ENCODE data around the gene ATXN7. TPM values are rescaled to one million over a fixed set of nuclear protein-coding genes. Genes with fewer than 3 reads are reported as not detected.

ATXN7 gene
- total RNA-seq, 1 donor from 2014 or later: 22.1 TPM

GRCh38 chr3:63926309-63926708 lies 62.6 kb downstream of the ATXN7 start:
- H3K4me3 Mint-ChIP-seq (ENCODE audit: unreplicated experiment): no peak overlapping the region
- no peak for TF ChIP-seq CTCF (IDR thresholded peaks at IDR 0.05; ENCODE audit: partially characterized antibody, unreplicated experiment)
- peaks cover 17% of the 10 kb centered on the region for H3K36me3 Mint-ChIP-seq (ENCODE audit: unreplicated experiment)
- no peak for DNase-seq
- no peak overlapping the region for H3K27ac Mint-ChIP-seq (ENCODE audit: unreplicated experiment)
- H3K9me3 Mint-ChIP-seq (ENCODE audit: unreplicated experiment): peaks cover 1% of the 10 kb centered on the region
- H3K4me1 Mint-ChIP-seq (ENCODE audit: low read depth, unreplicated experiment): no peaks in the 10 kb centered on the region
- H3K27me3 Mint-ChIP-seq (ENCODE audit: unreplicated experiment): peaks cover 3% of the 10 kb centered on the region

- peaks cover 1% of the 10 kb centered on the region for H3K9me3 Mint-ChIP-seq (ENCODE audit: unreplicated experiment)
- no peak overlapping the region for H3K27ac Mint-ChIP-seq (ENCODE audit: unreplicated experiment)
- H3K4me3 Mint-ChIP-seq (ENCODE audit: unreplicated experiment): no peak overlapping the region
- H3K4me1 Mint-ChIP-seq (ENCODE audit: low read depth, unreplicated experiment): peaks cover 2% of the 10 kb centered on the region
- TF ChIP-seq CTCF (IDR thresholded peaks at IDR 0.05; ENCODE audit: partially characterized antibody, unreplicated experiment): no peak
- peaks cover 3% of the 10 kb centered on the region for H3K27me3 Mint-ChIP-seq (ENCODE audit: unreplicated experiment)
- DNase-seq: no peak
- peaks cover 17% of the 10 kb centered on the region for H3K36me3 Mint-ChIP-seq (ENCODE audit: unreplicated experiment)
Measured at GRCh38 chr3:63927422-63928280, 64.0 kb downstream of the ATXN7 start.

- TF ChIP-seq CTCF (IDR thresholded peaks at IDR 0.05; ENCODE audit: partially characterized antibody, unreplicated experiment): no peak
- Mint-ChIP-seq H3K27ac (ENCODE audit: unreplicated experiment) (no peak overlapping the region), H3K9me3 (ENCODE audit: unreplicated experiment) (no peaks in the 10 kb centered on the region), H3K4me3 (ENCODE audit: unreplicated experiment) (no peak overlapping the region), H3K4me1 (ENCODE audit: low read depth, unreplicated experiment) (peaks cover 3% of the 10 kb centered on the region), H3K27me3 (ENCODE audit: unreplicated experiment) (no peaks in the 10 kb centered on the region), H3K36me3 (ENCODE audit: unreplicated experiment) (no peaks in the 10 kb centered on the region)
- no peak for DNase-seq
Measured at GRCh38 chr3:63931290-63931689, 67.6 kb downstream of the ATXN7 start.

GRCh38 chr3:63932509-63933212 lies 69.0 kb downstream of the ATXN7 start:
- Mint-ChIP-seq H3K27ac (ENCODE audit: unreplicated experiment) (no peak overlapping the region), H3K9me3 (ENCODE audit: unreplicated experiment) (no peaks in the 10 kb centered on the region), H3K27me3 (ENCODE audit: unreplicated experiment) (no peaks in the 10 kb centered on the region), H3K4me3 (ENCODE audit: unreplicated experiment) (no peak overlapping the region), H3K4me1 (ENCODE audit: low read depth, unreplicated experiment) (peaks cover 9% of the 10 kb centered on the region), H3K36me3 (ENCODE audit: unreplicated experiment) (no peaks in the 10 kb centered on the region)
- DNase-seq: no peak
- no peak for TF ChIP-seq CTCF (IDR thresholded peaks at IDR 0.05; ENCODE audit: partially characterized antibody, unreplicated experiment)

- Mint-ChIP-seq H3K36me3 (ENCODE audit: unreplicated experiment) (no peaks in the 10 kb centered on the region), H3K27me3 (ENCODE audit: unreplicated experiment) (no peaks in the 10 kb centered on the region), H3K27ac (ENCODE audit: unreplicated experiment) (no peak overlapping the region), H3K4me1 (ENCODE audit: low read depth, unreplicated experiment) (peaks cover 11% of the 10 kb centered on the region), H3K4me3 (ENCODE audit: unreplicated experiment) (no peak overlapping the region), H3K9me3 (ENCODE audit: unreplicated experiment) (no peaks in the 10 kb centered on the region)
- TF ChIP-seq CTCF (IDR thresholded peaks at IDR 0.05; ENCODE audit: partially characterized antibody, unreplicated experiment): no peak
- DNase-seq: no peak
Measured at GRCh38 chr3:63933459-63933858, 69.8 kb downstream of the ATXN7 start.
